Cardiac muscle cell (in vitro differentiated cells and primary cell): ENCODE results near the gene SLC35B2. TPM values are rescaled to one million over a fixed set of nuclear protein-coding genes. Genes with fewer than 3 reads are reported as not detected.

Source experiments
- DNase-seq, 2 donors: peaks; one replicate each; pipeline versions ENCODE4 v3.0.0 to v3.0.0-alpha.2; 2010 to 2017; ENCODE audit warnings: low read depth in 1 of 2, low spot score in 1 of 2
- H3K27ac ChIP-seq: fragments of 200-600 bp; sonication (generic); 2 replicates; pipeline ENCODE4 v1.5.1; 2016
- H3K27me3 ChIP-seq: fragments of 200-600 bp; sonication (generic); 2 replicates; pipeline ENCODE4 v1.6.0; 2016; ENCODE audit warnings: control low read depth
- H3K36me3 ChIP-seq: fragments of 200-600 bp; sonication (generic); 2 replicates; pipeline ENCODE4 v1.5.1; 2016; ENCODE audit warnings: control low read depth
- H3K4me1 ChIP-seq: fragments of 200-600 bp; sonication (generic); 2 replicates; pipeline ENCODE4 v1.8.1; 2017; ENCODE audit warnings: low read depth, mild to moderate bottlenecking, mixed run types
- H3K4me3 ChIP-seq: fragments of 200-600 bp; sonication (generic); 2 replicates; pipeline ENCODE4 v1.5.1; 2016; ENCODE audit warnings: mild to moderate bottlenecking
- H3K9me3 ChIP-seq: fragments of 200-600 bp; sonication (generic); 2 replicates; pipeline ENCODE4 v1.5.1; 2017; ENCODE audit warnings: low read depth, mild to moderate bottlenecking, control low read depth
- CTCF ChIP-seq: IDR thresholded peaks from 2 replicates; pipeline ENCODE4 v1.5.1; 2012; ENCODE audit warnings: low read depth, mild to moderate bottlenecking, low read length
- polyA plus RNA-seq: library from polyadenylated mRNA; unstranded; fragments of >200 nt; fragmentation: Nextera tagmentation; extraction: Ambion mirVana; gene quantifications from 2 replicates; pipeline ENCODE4 v1.2.1, GENCODE V29; 2016
- total RNA-seq: library from RNA; depleted of rRNA; stranded (reverse); fragments of >200 nt; gene quantifications from 2 replicates; pipeline ENCODE4 v1.2.3, GENCODE V29; 2016

The SLC35B2 gene
- total and polyA plus RNA-seq, 2 experiments from 2014 or later, result 34.3 to 63.3 TPM

GRCh38 chr6:44276667-44277640 lies 19.6 kb upstream of the SLC35B2 start:
- H3K36me3 ChIP-seq, result no peaks in the 10 kb centered on the region
- DNase-seq, result no peak
- H3K4me3 ChIP-seq, result no peak overlapping the region
- no peaks in the 10 kb centered on the region for H3K9me3 ChIP-seq
- H3K4me1 ChIP-seq, result no peaks in the 10 kb centered on the region
- no peak overlapping the region for H3K27ac ChIP-seq
- H3K27me3 ChIP-seq, result peaks cover 48% of the 10 kb centered on the region
- no peak for TF ChIP-seq CTCF

- no peak overlapping the region for H3K4me3 ChIP-seq
- H3K36me3 ChIP-seq, result no peaks in the 10 kb centered on the region
- no peak for TF ChIP-seq CTCF
- no peaks in the 10 kb centered on the region for H3K4me1 ChIP-seq
- no peak overlapping the region for H3K27ac ChIP-seq
- H3K27me3 ChIP-seq, result peaks cover 48% of the 10 kb centered on the region
- H3K9me3 ChIP-seq, result no peaks in the 10 kb centered on the region
- no peak for DNase-seq
Measured at GRCh38 chr6:44275749-44276648, 18.7 kb upstream of the SLC35B2 start.

GRCh38 chr6:44275271-44275748 lies 18.0 kb upstream of the SLC35B2 start:
- no peak overlapping the region for H3K27ac ChIP-seq
- H3K27me3 ChIP-seq, result peaks cover 45% of the 10 kb centered on the region
- H3K36me3 ChIP-seq, result no peaks in the 10 kb centered on the region
- no peak for DNase-seq
- TF ChIP-seq CTCF, result no peak
- no peaks in the 10 kb centered on the region for H3K9me3 ChIP-seq
- H3K4me1 ChIP-seq, result no peaks in the 10 kb centered on the region
- H3K4me3 ChIP-seq, result no peak overlapping the region

GRCh38 chr6:44273617-44274016 lies 16.3 kb upstream of the SLC35B2 start:
- no peaks in the 10 kb centered on the region for H3K4me1 ChIP-seq
- no peak for TF ChIP-seq CTCF
- no peaks in the 10 kb centered on the region for H3K36me3 ChIP-seq
- H3K9me3 ChIP-seq, result no peaks in the 10 kb centered on the region
- H3K27me3 ChIP-seq, result peaks cover 53% of the 10 kb centered on the region
- no peak for DNase-seq
- H3K27ac ChIP-seq, result no peak overlapping the region
- H3K4me3 ChIP-seq, result no peak overlapping the region

GRCh38 chr6:44272999-44273566 lies 15.8 kb upstream of the SLC35B2 start:
- no peaks in the 10 kb centered on the region for H3K36me3 ChIP-seq

More at GRCh38 chr6:44272999-44273566, 15.8 kb upstream of the SLC35B2 start:
- Histone ChIP-seq H3K27ac (no peak overlapping the region), H3K27me3 (peaks cover 57% of the 10 kb centered on the region), H3K4me1 (peaks cover 3% of the 10 kb centered on the region), H3K9me3 (no peaks in the 10 kb centered on the region), H3K4me3 (no peak overlapping the region)
- TF ChIP-seq CTCF, result no peak
- DNase-seq, result no peak
